NCI-H1930 (cell line): ENCODE data around the gene SNN.

Source experiments
- DNase-seq, 2 experiments: peaks; one replicate each; lab custom pipeline; 2025; lab: John Stamatoyannopoulos, UW

Gene SNN

GRCh38 chr16:11667824-11668622 lies at the start of gene SNN:
TSS of gene SNN (plus strand) at chr16:11668455. CDS start at chr16:11676060, 7,605 bp downstream.
- DNase-seq, result peak; percentile 84 to 94

- DNase-seq, result no peak
These were observed 48.9 kb upstream of the SNN start for GRCh38 chr16:11619327-11619851.

- no peak for DNase-seq
These were observed 47.8 kb upstream of the SNN start for GRCh38 chr16:11620243-11621003.

- DNase-seq, result no peak
These were observed 46.7 kb upstream of the SNN start for GRCh38 chr16:11621539-11621919.

- no peak for DNase-seq
These were observed 46.2 kb upstream of the SNN start for GRCh38 chr16:11621920-11622651.

GRCh38 chr16:11624205-11624604 lies 44.0 kb upstream of the SNN start:
- no peak for DNase-seq

- DNase-seq, result no peak
These were observed 43.3 kb upstream of the SNN start for GRCh38 chr16:11624636-11625607.

GRCh38 chr16:11625769-11626168 lies 42.5 kb upstream of the SNN start:
- no peak for DNase-seq

- DNase-seq, result no peak
These were observed 41.5 kb upstream of the SNN start for GRCh38 chr16:11626657-11627291.

- no peak for DNase-seq
These were observed 41.0 kb upstream of the SNN start for GRCh38 chr16:11627292-11627663.

- DNase-seq, result no peak
These were observed 40.3 kb upstream of the SNN start for GRCh38 chr16:11627822-11628457.

GRCh38 chr16:11629071-11630030 lies 38.9 kb upstream of the SNN start:
- DNase-seq, result no peak

- DNase-seq, result no peak
These were observed 38.0 kb upstream of the SNN start for GRCh38 chr16:11630046-11630767.

- no peak for DNase-seq
These were observed 37.5 kb upstream of the SNN start for GRCh38 chr16:11630768-11631056.

GRCh38 chr16:11631214-11631613 lies 37.0 kb upstream of the SNN start:
- no peak for DNase-seq

GRCh38 chr16:11632455-11632939 lies 35.8 kb upstream of the SNN start:
- DNase-seq, result no peak

GRCh38 chr16:11633113-11633512 lies 35.1 kb upstream of the SNN start:
- DNase-seq, result no peak

- DNase-seq, result no peak
These were observed 33.9 kb upstream of the SNN start for GRCh38 chr16:11634312-11634711.
